Gastroesophageal sphincter (tissue), 4 donors: ENCODE measurements around the gene CCDC169. TPM values are rescaled to one million over a fixed set of nuclear protein-coding genes. Genes with fewer than 3 reads are reported as not detected.

Experiments
- ATAC-seq: fragments of 150-250 bp; one replicate; pipeline ENCODE4 v1.9.1; 2016; ENCODE audit warnings: mild to moderate bottlenecking, moderate library complexity
- H3K27ac ChIP-seq, 4 donors: fragments of 200-600 bp; sonication (generic) in 3 of 4; 1 replicate in 3 of 4; 2 replicates in 1 of 4; pipeline ENCODE4 v1.5.1; 2016 to 2019
- H3K27me3 ChIP-seq: fragments of 200-600 bp; sonication (generic); one replicate; pipeline ENCODE4 v1.5.1; 2019
- H3K36me3 ChIP-seq, 2 donors: fragments of 200-600 bp; sonication (generic); one replicate each; pipeline ENCODE4 v1.5.1; 2019; ENCODE audit warnings: control low read depth in 1 of 2
- H3K4me1 ChIP-seq, 3 donors: fragments of 200-600 bp; sonication (generic); 1 replicate in 2 of 3; 2 replicates in 1 of 3; pipeline ENCODE4 v1.5.1; 2016 to 2019; ENCODE audit warnings: control low read depth in 2 of 3
- H3K4me3 ChIP-seq, 2 donors: fragments of 200-600 bp; sonication (generic); one replicate each; pipeline ENCODE4 v1.5.1; 2019; ENCODE audit warnings: mild to moderate bottlenecking in 1 of 2, moderate library complexity in 1 of 2
- H3K9me3 ChIP-seq, 3 donors: fragments of 200-600 bp; sonication (generic); one replicate each; pipeline ENCODE4 v1.5.1; 2017 to 2019; ENCODE audit warnings: control low read depth in 2 of 3
- CTCF ChIP-seq, 4 experiments: fragments of 200-600 bp in 2 of 4; fragments of 450-650 bp in 2 of 4; sonication (generic) in 1 of 4; IDR thresholded peaks; one replicate each; pipeline ENCODE4 v1.5.1; 2017 to 2019; ENCODE audit warnings: antibody characterized with exemption in 4 of 4, mild to moderate bottlenecking in 2 of 4, moderate library complexity in 2 of 4
- EP300 ChIP-seq: sonication (generic); formaldehyde crosslinking; IDR thresholded peaks from one replicate; pipeline ENCODE4 v1.6.1; 2017; ENCODE audit warnings: antibody characterized with exemption, mild to moderate bottlenecking
- POLR2A ChIP-seq, 2 donors: fragments of 450-650 bp; IDR thresholded peaks; one replicate each; pipeline ENCODE4 v1.6.1; 2017; ENCODE audit warnings: antibody characterized with exemption in 2 of 2, mild to moderate bottlenecking in 2 of 2, moderate library complexity in 1 of 2
- POLR2AphosphoS5 ChIP-seq: sonication (generic); formaldehyde crosslinking; IDR thresholded peaks from one replicate; pipeline ENCODE4 v1.6.1; 2017; ENCODE audit warnings: antibody characterized with exemption
- WGBS, 2 donors: methylation state at CpG; one replicate each; pipeline ENCODE4 v1.1.5; 2018; ENCODE audit warnings: low coverage in 1 of 2; 5-methylcytosine and 5-hydroxymethylcytosine counted together
- total RNA-seq, 4 donors: library from RNA; depleted of rRNA; stranded (reverse); fragments of >200 nt; gene quantifications; one replicate each; pipeline ENCODE4 v1.1.0, GENCODE V29; 2016

Gene CCDC169
- total RNA-seq, 4 donors from 2014 or later, result 0.46 to 5.6 (median 0.94) TPM; not detected in 1

- Histone ChIP-seq H3K36me3 (no peaks in the 10 kb centered on the region), H3K4me1 (no peaks in the 10 kb centered on the region), H3K4me3 (no peak overlapping the region), H3K9me3 (no peaks in the 10 kb centered on the region), H3K27ac (no peak overlapping the region), H3K27me3 (no peaks in the 10 kb centered on the region)
- WGBS, 2 donors, result 79 to 88% methylated on average over 3 of the region's 3 CpGs
- no peak for TF ChIP-seq POLR2AphosphoS5
- TF ChIP-seq POLR2A (IDR thresholded peaks at IDR 0.05), result no peak
- no peak for TF ChIP-seq CTCF (IDR thresholded peaks at IDR 0.05)
- no peak for TF ChIP-seq EP300
- no peak for ATAC-seq
These were observed 80.2 kb downstream of the CCDC169 start for GRCh38 chr13:36217456-36217855.

GRCh38 chr13:36214163-36214921 lies 83.3 kb downstream of the CCDC169 start, which contains the start of gene SOHLH2:
TSS of gene SOHLH2 (minus strand) at chr13:36214556. CDS start at chr13:36214526, 30 bp downstream.
- Histone ChIP-seq H3K9me3 (no peaks in the 10 kb centered on the region), H3K27me3 (no peaks in the 10 kb centered on the region), H3K36me3 (no peaks in the 10 kb centered on the region), H3K27ac (no peak within 1 kb of the TSS), H3K4me1 (no peaks in the 10 kb centered on the region), H3K4me3 (no peak within 1 kb of the TSS)
- 95 to 100% methylated on average over 4 to 16 of the region's 53 CpGs for WGBS, 2 donors
- TF ChIP-seq EP300, result no peak
- no peak for TF ChIP-seq POLR2A (IDR thresholded peaks at IDR 0.05)
- TF ChIP-seq CTCF (IDR thresholded peaks at IDR 0.05), result no peak
- no peak for TF ChIP-seq POLR2AphosphoS5
- ATAC-seq, result no peak

- 70 to 92% methylated on average over 2 of the region's 3 CpGs for WGBS, 2 donors
- TF ChIP-seq POLR2A (IDR thresholded peaks at IDR 0.05) (no peak), CTCF (IDR thresholded peaks at IDR 0.05) (no peak), EP300 (no peak), POLR2AphosphoS5 (no peak)
- H3K9me3 ChIP-seq, result no peaks in the 10 kb centered on the region
- no peak overlapping the region for H3K4me3 ChIP-seq
- H3K4me1 ChIP-seq, result no peaks in the 10 kb centered on the region
- no peak overlapping the region for H3K27ac ChIP-seq
- no peaks in the 10 kb centered on the region for H3K27me3 ChIP-seq
- no peak for ATAC-seq
- H3K36me3 ChIP-seq, result no peaks in the 10 kb centered on the region
These were observed 84.8 kb downstream of the CCDC169 start for GRCh38 chr13:36212789-36213188.

- Histone ChIP-seq H3K27me3 (no peaks in the 10 kb centered on the region), H3K36me3 (no peaks in the 10 kb centered on the region), H3K4me3 (no peak overlapping the region), H3K9me3 (no peaks in the 10 kb centered on the region), H3K27ac (no peak overlapping the region), H3K4me1 (no peaks in the 10 kb centered on the region)
- 77 to 90% methylated on average over 2 to 4 of the region's 4 CpGs for WGBS, 2 donors
- ATAC-seq, result no peak
- TF ChIP-seq POLR2A (IDR thresholded peaks at IDR 0.05), result no peak
- TF ChIP-seq EP300, result no peak
- no peak for TF ChIP-seq CTCF (IDR thresholded peaks at IDR 0.05)
- TF ChIP-seq POLR2AphosphoS5, result no peak
These were observed 86.0 kb downstream of the CCDC169 start for GRCh38 chr13:36211567-36211966.

- Histone ChIP-seq H3K4me1 (no peaks in the 10 kb centered on the region), H3K36me3 (no peaks in the 10 kb centered on the region), H3K27me3 (no peaks in the 10 kb centered on the region), H3K4me3 (no peak overlapping the region), H3K9me3 (no peaks in the 10 kb centered on the region), H3K27ac (no peak overlapping the region)
- ATAC-seq, result no peak
- WGBS, 2 donors, result 69 to 89% methylated on average over 4 of the region's 4 CpGs
- TF ChIP-seq EP300, result no peak
- no peak for TF ChIP-seq POLR2AphosphoS5
- TF ChIP-seq CTCF (IDR thresholded peaks at IDR 0.05), result no peak
- no peak for TF ChIP-seq POLR2A (IDR thresholded peaks at IDR 0.05)
These were observed 86.9 kb downstream of the CCDC169 start for GRCh38 chr13:36210738-36211137.
